HCT116 (cell line): Measurements from ENCODE around the gene DAAM2. TPM values are rescaled to one million over a fixed set of nuclear protein-coding genes. Genes with fewer than 3 reads are reported as not detected.

Experiments used
- ATAC-seq: fragments of 200-7000 bp; cut with Tn5 transposase; 2 replicates; pipeline ENCODE4 v1.9.1; 2020; ENCODE audit warnings: mild to moderate bottlenecking, moderate library complexity
- BruUV-seq: library from RNA; stranded (reverse); fragments of 400-500 nt; replicated peaks from 2 replicates; lab custom pipeline; 2021; lab: Mats Ljungman, UMichigan
- CTCF ChIA-PET: fragments of 300-600 bp; sonication (Branson Sonifier 250); formaldehyde crosslinking; loops from one replicate; lab custom pipeline; 2021; ENCODE audit warnings: antibody characterized with exemption; lab: Charles Lee
- POLR2A ChIA-PET: fragments of 300-600, 350-600 bp; sonication (Branson Sonifier 250); formaldehyde crosslinking; loops from one replicate; lab custom pipeline; 2021; ENCODE audit warnings: antibody characterized with exemption; lab: Charles Lee
- RAD21 ChIA-PET, 2 experiments: fragments of 300-600 bp; sonication (Branson Sonifier 250); formaldehyde crosslinking; loops; one replicate each; lab custom pipeline; 2023; ENCODE audit warnings: low total read pairs in 2 of 2; ENCODE audit not compliant: uncharacterized antibody in 2 of 2, unreplicated experiment in 2 of 2, low non-redundant PET in 1 of 2; lab: Charles Lee
- DNase-seq: peaks from one replicate; pipeline ENCODE4 v3.0.0-alpha.2; 2010; ENCODE audit warnings: low read depth, low spot score
- H2AFZ ChIP-seq: fragments of 200-600 bp; shearing (Covaris generic), sonication (generic); 2 replicates; pipeline ENCODE4 v1.6.1; 2017; ENCODE audit warnings: low read depth, mixed run types, mixed read lengths, antibody characterized with exemption, low read length; ENCODE audit not compliant: poor library complexity, severe bottlenecking
- H3K27ac ChIP-seq: 2 replicates; pipeline ENCODE4 v1.5.1; 2012; ENCODE audit warnings: low read depth, low read length
- H3K27me3 ChIP-seq: fragments of 200-600 bp; sonication (generic); 2 replicates; pipeline ENCODE4 v1.6.1; 2016; ENCODE audit warnings: mixed run types, low read length, mixed read lengths; ENCODE audit not compliant: insufficient read depth
- H3K36me3 ChIP-seq, 2 experiments: fragments of 200-500 bp in 1 of 2; fragments of 200-600 bp in 1 of 2; sonication (Bioruptor generic) in 1 of 2; sonication (generic) in 1 of 2; 2 replicates each; pipeline versions ENCODE4 v1.5.1 to v1.6.1; 2014 to 2016; ENCODE audit warnings: low read length in 2 of 2, inconsistent platforms in 1 of 2, mixed read lengths in 1 of 2, mixed run types in 1 of 2; ENCODE audit not compliant: insufficient read depth in 2 of 2, control insufficient read depth in 1 of 2
- H3K4me1 ChIP-seq, 2 experiments: fragments of 200-600 bp in 1 of 2; sonication (generic) in 1 of 2; 2 replicates each; pipeline versions ENCODE4 v1.5.1 to v1.6.1; 2012 to 2017; ENCODE audit warnings: low read length in 2 of 2, inconsistent platforms in 1 of 2, mild to moderate bottlenecking in 1 of 2, mixed read lengths in 1 of 2, mixed run types in 1 of 2, moderate library complexity in 1 of 2; ENCODE audit not compliant: insufficient read depth in 2 of 2, control insufficient read depth in 1 of 2
- H3K4me2 ChIP-seq: fragments of 200-600 bp; sonication (generic); 2 replicates; pipeline ENCODE4 v1.6.1; 2017; ENCODE audit warnings: mixed run types, low read length, mixed read lengths
- H3K4me3 ChIP-seq, 2 experiments: fragments of 200-600 bp in 1 of 2; sonication (generic) in 1 of 2; replicated peaks in 1 of 2; 2 replicates each; pipeline ENCODE4 v1.5.1; 2011 to 2016; ENCODE audit warnings: low read length in 2 of 2, control low read depth in 1 of 2, low read depth in 1 of 2, mild to moderate bottlenecking in 1 of 2, mixed read lengths in 1 of 2, mixed run types in 1 of 2
- H3K79me2 ChIP-seq: fragments of 200-600 bp; sonication (generic); 2 replicates; pipeline ENCODE4 v1.6.1; 2017; ENCODE audit warnings: mild to moderate bottlenecking, mixed run types, low read length, moderate library complexity, mixed read lengths; ENCODE audit not compliant: insufficient read depth
- H3K9ac ChIP-seq: fragments of 200-600 bp; sonication (generic); 2 replicates; pipeline ENCODE4 v1.6.1; 2016; ENCODE audit warnings: low read length, mixed read lengths
- H3K9me2 ChIP-seq: fragments of 200-600 bp; sonication (generic), shearing (Covaris generic); 2 replicates; pipeline ENCODE4 v1.6.1; 2017; ENCODE audit warnings: mixed run types, mild to moderate bottlenecking, moderate library complexity; ENCODE audit not compliant: insufficient read depth
- H3K9me3 ChIP-seq, 2 experiments: fragments of 200-500 bp in 1 of 2; fragments of 200-600 bp in 1 of 2; sonication (Bioruptor generic) in 1 of 2; sonication (generic) in 1 of 2; 2 replicates each; pipeline ENCODE4 v1.6.1; 2014 to 2017; ENCODE audit warnings: low read length in 2 of 2, mixed read lengths in 2 of 2, inconsistent platforms in 1 of 2, low read depth in 1 of 2, mild to moderate bottlenecking in 1 of 2, mixed run types in 1 of 2, moderate library complexity in 1 of 2; ENCODE audit not compliant: control insufficient read depth in 1 of 2, insufficient read depth in 1 of 2
- H4K20me1 ChIP-seq: fragments of 200-600 bp; sonication (generic), shearing (Covaris generic); 2 replicates; pipeline ENCODE4 v1.6.1; 2017; ENCODE audit warnings: mixed run types, mild to moderate bottlenecking, moderate library complexity; ENCODE audit not compliant: insufficient read depth
- CBX3 ChIP-seq: IDR thresholded peaks from 2 replicates; pipeline ENCODE4 v1.6.1; 2012; ENCODE audit warnings: low read depth
- CEBPB ChIP-seq: IDR thresholded peaks from 2 replicates; pipeline ENCODE4 v1.6.1; 2012; ENCODE audit warnings: low read depth
- EGR1 ChIP-seq: IDR thresholded peaks from 2 replicates; pipeline ENCODE4 v1.6.1; 2012; ENCODE audit warnings: low read depth
- ELF1 ChIP-seq: IDR thresholded peaks from 2 replicates; pipeline ENCODE4 v1.6.1; 2012; ENCODE audit warnings: low read depth, borderline replicate concordance
- EZH2 ChIP-seq: fragments of 200-600 bp; sonication (generic); IDR thresholded peaks from 2 replicates; pipeline ENCODE4 v1.6.1; 2017; ENCODE audit warnings: antibody characterized with exemption, mixed run types
- EZH2phosphoT487 ChIP-seq: fragments of 200-600 bp; IDR thresholded peaks from 2 replicates; pipeline ENCODE4 v1.6.1; 2018; ENCODE audit warnings: antibody characterized with exemption, borderline replicate concordance
- FOSL1 ChIP-seq: IDR thresholded peaks from 2 replicates; pipeline ENCODE4 v1.6.1; 2012; ENCODE audit warnings: low read depth
- POLR2A ChIP-seq: IDR thresholded peaks from 2 replicates; pipeline ENCODE4 v1.7.0; 2011; ENCODE audit warnings: borderline replicate concordance; ENCODE audit not compliant: insufficient read depth, insufficient read length; ENCODE audit errors: extremely low read depth
- RAD21 ChIP-seq: IDR thresholded peaks from 2 replicates; pipeline ENCODE4 v1.6.1; 2012; ENCODE audit warnings: low read depth, mild to moderate bottlenecking
- SIN3A ChIP-seq: IDR thresholded peaks from 2 replicates; pipeline ENCODE4 v1.6.1; 2012; ENCODE audit warnings: low read depth
- SP1 ChIP-seq: IDR thresholded peaks from 2 replicates; pipeline ENCODE4 v1.6.1; 2012; ENCODE audit warnings: low read depth
- SRF ChIP-seq: IDR thresholded peaks from 2 replicates; pipeline ENCODE4 v1.6.1; 2012; ENCODE audit warnings: low read depth
- TCF7L2 ChIP-seq: IDR thresholded peaks from 2 replicates; pipeline ENCODE4 v1.7.0; 2011; ENCODE audit warnings: borderline replicate concordance, inconsistent platforms; ENCODE audit not compliant: insufficient read depth, insufficient read length; ENCODE audit errors: extremely low read depth
- YY1 ChIP-seq: IDR thresholded peaks from 2 replicates; pipeline ENCODE4 v1.6.1; 2011; ENCODE audit warnings: low read length, low read depth, moderate library complexity, mild to moderate bottlenecking; ENCODE audit not compliant: insufficient replicate concordance; ENCODE audit errors: extremely low read depth
- intact Hi-C: fragments of 100-400 bp; cut with micrococcal nuclease; formaldehyde crosslinking; loops from 2 replicates; pipeline ENCODE4 v1.10.0; 2022
- total RNA-seq: library from RNA; stranded (reverse); gene quantifications from one replicate; pipeline ENCODE4 v1.2.1, GENCODE V29; 2021; ENCODE audit not compliant: unreplicated experiment
- TF ChIP-seq, protein P1 (sequence below): IDR thresholded peaks from 2 replicates; pipeline ENCODE4 v1.6.1; 2012; ENCODE audit warnings: low read depth
- TF ChIP-seq, protein P2 (sequence below): IDR thresholded peaks from 2 replicates; pipeline ENCODE4 v1.6.1; 2011; ENCODE audit warnings: mild to moderate bottlenecking, low read length, moderate library complexity; ENCODE audit not compliant: insufficient replicate concordance; ENCODE audit errors: extremely low read depth

DAAM2 gene
- total RNA-seq, 1 experiment from 2014 or later: not detected

DNA sequence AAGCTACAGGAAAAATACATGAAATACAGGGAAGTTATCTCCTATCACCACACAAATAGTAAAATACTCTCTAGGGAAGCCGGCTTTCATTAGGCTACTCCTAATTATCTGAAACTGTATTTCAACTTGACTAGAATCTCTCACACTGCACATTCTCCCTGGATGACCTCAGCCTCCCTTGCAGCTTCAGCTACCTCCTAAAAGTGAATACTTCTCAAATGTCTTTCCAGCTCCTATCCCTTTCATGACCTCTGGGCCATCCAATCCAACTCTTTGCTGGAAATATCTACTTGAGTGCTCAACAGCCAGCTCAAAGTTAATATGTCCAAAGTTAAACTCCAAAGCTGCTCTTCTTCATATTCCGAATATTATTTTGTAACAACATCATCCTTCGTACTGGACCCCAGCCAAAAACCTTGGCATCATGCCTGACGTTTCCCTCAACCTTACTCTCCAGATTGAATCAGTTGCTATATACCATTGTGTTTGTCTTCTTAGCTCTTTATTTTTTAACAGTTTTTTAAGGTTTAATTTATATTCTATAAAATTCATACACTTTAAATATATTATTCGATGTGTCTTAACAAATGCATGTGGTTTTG, 37.6 kb upstream of the DAAM2 start:
- Histone ChIP-seq H3K9me2 (no peaks in the 10 kb centered on the region), H3K4me2 (no peak overlapping the region), H3K4me1 (no peaks in the 10 kb centered on the region), H3K9me3 (no peaks in the 10 kb centered on the region), H2AFZ (no peak overlapping the region), H3K36me3 (no peaks in the 10 kb centered on the region), H3K27ac (no peak overlapping the region), H4K20me1 (no peaks in the 10 kb centered on the region), H3K27me3 (peaks cover 42% of the 10 kb centered on the region), H3K4me3 (no peak overlapping the region), H3K9ac (no peak overlapping the region), H3K79me2 (no peaks in the 10 kb centered on the region)
- ChIA-PET POLR2A (no interaction called here), CTCF (no interaction called here), RAD21 (no interaction called here)
- intact Hi-C loops: no loop called here
- TF ChIP-seq CEBPB (no peak), POLR2A (no peak), CBX3 (no peak), EZH2 (no peak), SRF (no peak), RAD21 (no peak)
- TF ChIP-seq, protein P1, sequence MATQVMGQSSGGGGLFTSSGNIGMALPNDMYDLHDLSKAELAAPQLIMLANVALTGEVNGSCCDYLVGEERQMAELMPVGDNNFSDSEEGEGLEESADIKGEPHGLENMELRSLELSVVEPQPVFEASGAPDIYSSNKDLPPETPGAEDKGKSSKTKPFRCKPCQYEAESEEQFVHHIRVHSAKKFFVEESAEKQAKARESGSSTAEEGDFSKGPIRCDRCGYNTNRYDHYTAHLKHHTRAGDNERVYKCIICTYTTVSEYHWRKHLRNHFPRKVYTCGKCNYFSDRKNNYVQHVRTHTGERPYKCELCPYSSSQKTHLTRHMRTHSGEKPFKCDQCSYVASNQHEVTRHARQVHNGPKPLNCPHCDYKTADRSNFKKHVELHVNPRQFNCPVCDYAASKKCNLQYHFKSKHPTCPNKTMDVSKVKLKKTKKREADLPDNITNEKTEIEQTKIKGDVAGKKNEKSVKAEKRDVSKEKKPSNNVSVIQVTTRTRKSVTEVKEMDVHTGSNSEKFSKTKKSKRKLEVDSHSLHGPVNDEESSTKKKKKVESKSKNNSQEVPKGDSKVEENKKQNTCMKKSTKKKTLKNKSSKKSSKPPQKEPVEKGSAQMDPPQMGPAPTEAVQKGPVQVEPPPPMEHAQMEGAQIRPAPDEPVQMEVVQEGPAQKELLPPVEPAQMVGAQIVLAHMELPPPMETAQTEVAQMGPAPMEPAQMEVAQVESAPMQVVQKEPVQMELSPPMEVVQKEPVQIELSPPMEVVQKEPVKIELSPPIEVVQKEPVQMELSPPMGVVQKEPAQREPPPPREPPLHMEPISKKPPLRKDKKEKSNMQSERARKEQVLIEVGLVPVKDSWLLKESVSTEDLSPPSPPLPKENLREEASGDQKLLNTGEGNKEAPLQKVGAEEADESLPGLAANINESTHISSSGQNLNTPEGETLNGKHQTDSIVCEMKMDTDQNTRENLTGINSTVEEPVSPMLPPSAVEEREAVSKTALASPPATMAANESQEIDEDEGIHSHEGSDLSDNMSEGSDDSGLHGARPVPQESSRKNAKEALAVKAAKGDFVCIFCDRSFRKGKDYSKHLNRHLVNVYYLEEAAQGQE: no peak
- no TSS peak for BruUV-seq
- no peak for DNase-seq
- ATAC-seq: no peak

GRCh38 chr6:39755231-39755630, 36.9 kb upstream of the DAAM2 start:
- POLR2A ChIA-PET: no interaction called here
- Histone ChIP-seq H3K9ac (no peak overlapping the region), H3K4me3 (no peak overlapping the region), H4K20me1 (no peaks in the 10 kb centered on the region), H3K9me3 (no peaks in the 10 kb centered on the region), H2AFZ (no peak overlapping the region), H3K79me2 (no peaks in the 10 kb centered on the region), H3K4me2 (no peak overlapping the region), H3K36me3 (no peaks in the 10 kb centered on the region), H3K9me2 (no peaks in the 10 kb centered on the region), H3K27ac (no peak overlapping the region), H3K4me1 (no peaks in the 10 kb centered on the region), H3K27me3 (peaks cover 41% of the 10 kb centered on the region)
- RAD21 ChIA-PET: no interaction called here
- no peak for DNase-seq
- CTCF ChIA-PET: no interaction called here
- no TSS peak for BruUV-seq
- no peak for ATAC-seq
- intact Hi-C loops: no loop called here
- TF ChIP-seq TCF7L2 (no peak), POLR2A (no peak), RAD21 (no peak), ELF1 (no peak), CEBPB (no peak), EGR1 (no peak), FOSL1 (no peak), EZH2 (no peak), YY1 (no peak), EZH2phosphoT487 (no peak), SRF (no peak), SIN3A (no peak), SP1 (no peak)
- TF ChIP-seq, protein P2, sequence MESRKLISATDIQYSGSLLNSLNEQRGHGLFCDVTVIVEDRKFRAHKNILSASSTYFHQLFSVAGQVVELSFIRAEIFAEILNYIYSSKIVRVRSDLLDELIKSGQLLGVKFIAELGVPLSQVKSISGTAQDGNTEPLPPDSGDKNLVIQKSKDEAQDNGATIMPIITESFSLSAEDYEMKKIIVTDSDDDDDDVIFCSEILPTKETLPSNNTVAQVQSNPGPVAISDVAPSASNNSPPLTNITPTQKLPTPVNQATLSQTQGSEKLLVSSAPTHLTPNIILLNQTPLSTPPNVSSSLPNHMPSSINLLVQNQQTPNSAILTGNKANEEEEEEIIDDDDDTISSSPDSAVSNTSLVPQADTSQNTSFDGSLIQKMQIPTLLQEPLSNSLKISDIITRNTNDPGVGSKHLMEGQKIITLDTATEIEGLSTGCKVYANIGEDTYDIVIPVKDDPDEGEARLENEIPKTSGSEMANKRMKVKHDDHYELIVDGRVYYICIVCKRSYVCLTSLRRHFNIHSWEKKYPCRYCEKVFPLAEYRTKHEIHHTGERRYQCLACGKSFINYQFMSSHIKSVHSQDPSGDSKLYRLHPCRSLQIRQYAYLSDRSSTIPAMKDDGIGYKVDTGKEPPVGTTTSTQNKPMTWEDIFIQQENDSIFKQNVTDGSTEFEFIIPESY: no peak
